Epithelial cell of proximal tubule (primary cell): ENCODE measurements around the gene TTC39C. TPM values are rescaled to one million over a fixed set of nuclear protein-coding genes. Genes with fewer than 3 reads are reported as not detected.

Source experiments
- DNase-seq: peaks from one replicate; pipeline ENCODE4 v3.0.0-alpha.2; 2011; ENCODE audit warnings: low read depth
- H3K4me3 ChIP-seq: 2 replicates; pipeline ENCODE4 v1.5.1; 2011; ENCODE audit warnings: low read depth, mild to moderate bottlenecking, low read length
- total RNA-seq: library from RNA; depleted of rRNA; stranded (reverse); fragments of >200 nt; gene quantifications from 2 replicates; pipeline ENCODE4 v1.2.3, GENCODE V29; 2015
- TF ChIP-seq, protein P1 (sequence below): conservative IDR thresholded peaks from 2 replicates; pipeline ENCODE4 v1.5.1; 2012; ENCODE audit warnings: low read depth, mild to moderate bottlenecking, low read length

TTC39C gene
- total RNA-seq, 1 donor from 2014 or later = 11.2 TPM

GRCh38 chr18:24118750-24119577 is 104.4 kb downstream of the TTC39C start:
- H3K4me3 ChIP-seq = no peak overlapping the region
- TF ChIP-seq, protein P1, sequence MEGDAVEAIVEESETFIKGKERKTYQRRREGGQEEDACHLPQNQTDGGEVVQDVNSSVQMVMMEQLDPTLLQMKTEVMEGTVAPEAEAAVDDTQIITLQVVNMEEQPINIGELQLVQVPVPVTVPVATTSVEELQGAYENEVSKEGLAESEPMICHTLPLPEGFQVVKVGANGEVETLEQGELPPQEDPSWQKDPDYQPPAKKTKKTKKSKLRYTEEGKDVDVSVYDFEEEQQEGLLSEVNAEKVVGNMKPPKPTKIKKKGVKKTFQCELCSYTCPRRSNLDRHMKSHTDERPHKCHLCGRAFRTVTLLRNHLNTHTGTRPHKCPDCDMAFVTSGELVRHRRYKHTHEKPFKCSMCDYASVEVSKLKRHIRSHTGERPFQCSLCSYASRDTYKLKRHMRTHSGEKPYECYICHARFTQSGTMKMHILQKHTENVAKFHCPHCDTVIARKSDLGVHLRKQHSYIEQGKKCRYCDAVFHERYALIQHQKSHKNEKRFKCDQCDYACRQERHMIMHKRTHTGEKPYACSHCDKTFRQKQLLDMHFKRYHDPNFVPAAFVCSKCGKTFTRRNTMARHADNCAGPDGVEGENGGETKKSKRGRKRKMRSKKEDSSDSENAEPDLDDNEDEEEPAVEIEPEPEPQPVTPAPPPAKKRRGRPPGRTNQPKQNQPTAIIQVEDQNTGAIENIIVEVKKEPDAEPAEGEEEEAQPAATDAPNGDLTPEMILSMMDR = peak; percentile 86
- DNase-seq = no peak

- H3K4me3 ChIP-seq = no peak overlapping the region
- DNase-seq = no peak
- TF ChIP-seq, protein P1 = no peak
Observed at GRCh38 chr18:24120676-24121075, 106.1 kb downstream of the TTC39C start.

DNA sequence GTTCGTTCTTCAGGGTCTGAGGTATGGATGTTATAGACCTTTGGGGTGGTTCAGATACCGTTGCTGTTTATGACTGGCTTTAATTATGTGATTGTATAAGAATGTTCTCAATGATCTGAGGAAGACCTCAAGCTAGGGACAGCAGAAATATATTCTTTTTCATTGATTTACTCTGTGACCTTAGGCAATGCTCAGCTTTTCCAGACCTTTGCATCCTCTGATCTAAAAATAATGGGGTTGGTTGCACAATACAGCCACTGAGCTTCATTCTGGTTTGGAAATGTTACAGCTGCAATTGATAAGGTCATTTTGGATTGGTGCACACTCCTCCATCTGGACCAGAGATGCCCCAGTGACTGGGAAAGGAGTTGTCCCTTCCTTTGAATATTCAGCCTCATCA is 107.1 kb downstream of the TTC39C start:
- TF ChIP-seq, protein P1 = no peak
- DNase-seq = no peak
- H3K4me3 ChIP-seq = no peak overlapping the region

DNA sequence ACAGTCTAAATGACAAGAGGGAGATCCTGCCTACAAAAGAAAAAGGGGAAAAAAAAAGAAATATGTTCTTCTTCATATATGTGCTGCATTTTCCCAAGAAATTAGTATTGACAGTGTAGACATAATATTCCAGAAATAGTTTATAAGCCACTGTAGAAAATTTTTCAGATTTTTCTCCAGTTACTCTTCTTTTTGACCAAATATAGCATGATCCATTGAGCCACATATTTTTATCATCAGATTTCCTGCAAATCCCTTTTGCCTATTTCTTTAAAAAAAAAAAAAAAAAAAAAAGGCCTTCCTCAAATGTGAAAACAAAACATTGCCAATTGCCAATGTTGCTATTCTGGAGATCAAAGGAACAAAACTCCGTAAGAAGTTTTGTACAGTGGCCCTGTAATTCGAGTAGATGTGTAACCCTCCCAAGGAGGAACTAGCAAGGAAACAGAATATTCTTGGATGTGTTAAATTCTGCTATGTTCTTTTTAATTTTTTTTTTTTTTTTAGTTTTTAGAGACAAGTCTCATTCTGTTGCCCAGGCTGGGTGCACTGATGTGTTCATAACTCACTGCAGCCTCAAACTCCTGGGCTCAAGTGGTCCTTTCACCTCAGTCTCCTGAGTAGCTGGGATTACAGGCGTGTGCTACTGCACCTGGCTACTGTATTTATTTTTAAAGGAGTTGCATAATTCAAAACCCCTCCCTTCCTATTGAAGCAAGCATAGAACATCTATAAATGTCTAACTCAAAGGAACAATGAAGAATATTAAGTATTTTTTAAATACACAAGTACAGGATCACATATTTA is 111.8 kb downstream of the TTC39C start:
- TF ChIP-seq, protein P1 = no peak
- no peak overlapping the region for H3K4me3 ChIP-seq
- DNase-seq = no peak

DNA sequence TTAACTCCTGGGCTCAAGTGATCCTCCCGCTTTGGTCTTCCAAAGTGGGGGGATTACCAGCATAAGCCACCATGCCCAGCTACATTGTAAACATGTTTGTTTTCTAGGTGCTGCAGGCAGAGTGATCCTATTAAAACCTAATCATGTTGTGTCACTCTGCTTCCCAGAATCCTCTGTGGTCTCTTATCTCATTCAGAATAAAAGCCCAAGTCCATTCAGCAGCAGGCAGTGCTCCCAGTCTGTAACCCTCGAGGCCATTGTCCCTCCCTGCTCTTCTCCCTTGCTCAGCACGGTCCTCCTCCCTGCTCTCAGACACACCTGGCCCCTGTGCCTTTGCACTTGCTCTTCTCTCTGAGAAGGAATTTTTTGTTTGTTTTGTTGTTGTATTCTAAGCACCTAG is 113.2 kb downstream of the TTC39C start:
- no peak for DNase-seq
- H3K4me3 ChIP-seq = no peak overlapping the region
- TF ChIP-seq, protein P1 = no peak

- no peak for DNase-seq
- TF ChIP-seq, protein P1 = no peak
- H3K4me3 ChIP-seq = no peak overlapping the region
Observed at GRCh38 chr18:24128700-24129099, 114.1 kb downstream of the TTC39C start.

DNA sequence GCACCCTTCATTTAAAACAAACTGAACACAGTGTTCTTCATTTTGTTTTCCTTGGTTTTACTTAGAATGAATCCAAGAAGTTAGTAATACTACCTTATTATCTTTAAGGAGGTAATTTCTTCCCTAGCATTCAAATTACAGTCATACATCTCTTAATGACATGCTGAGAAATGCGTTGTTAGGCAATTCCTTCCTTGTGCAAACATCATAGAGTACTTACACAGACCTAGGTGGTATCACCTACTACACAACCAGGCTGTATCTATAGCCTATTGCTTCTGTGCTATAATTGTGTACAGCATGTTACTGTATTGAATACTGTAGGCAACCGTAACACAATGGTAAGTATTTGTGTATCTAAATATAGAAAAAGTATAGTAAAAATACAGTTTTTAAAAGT is 115.9 kb downstream of the TTC39C start:
- TF ChIP-seq, protein P1 = no peak
- H3K4me3 ChIP-seq = no peak overlapping the region
- no peak for DNase-seq
